GM19463 (cell line): ENCODE measurements around the gene PTPRC.

Experiments
- ATAC-seq: cut with Tn5 transposase; IDR thresholded peaks from one replicate; pipeline ENCODE4 v1.9.1; 2021; ENCODE audit warnings: mild to moderate bottlenecking, moderate library complexity; ENCODE audit not compliant: unreplicated experiment

The PTPRC gene

GRCh38 chr1:198643808-198644207, 5.0 kb downstream of the PTPRC start:
- no peak for ATAC-seq

- no peak for ATAC-seq
Observed at GRCh38 chr1:198647055-198647454, 8.2 kb downstream of the PTPRC start.

GRCh38 chr1:198648592-198648991, 9.8 kb downstream of the PTPRC start:
- ATAC-seq = no peak

GRCh38 chr1:198649232-198649967, 10.6 kb downstream of the PTPRC start:
- ATAC-seq = peak; percentile 11

- peak; percentile 45 for ATAC-seq
Observed at GRCh38 chr1:198649968-198650338, 11.1 kb downstream of the PTPRC start.

GRCh38 chr1:198650506-198650905, 11.7 kb downstream of the PTPRC start:
- no peak for ATAC-seq

GRCh38 chr1:198651650-198652400, 13.0 kb downstream of the PTPRC start:
- peak; percentile 42 for ATAC-seq

- no peak for ATAC-seq
Observed at GRCh38 chr1:198653808-198654413, 15.1 kb downstream of the PTPRC start.

GRCh38 chr1:198655459-198656121, 16.8 kb downstream of the PTPRC start:
- no peak for ATAC-seq

- no peak for ATAC-seq
Observed at GRCh38 chr1:198656500-198656932, 17.7 kb downstream of the PTPRC start.

- peak; percentile 45 for ATAC-seq
Observed at GRCh38 chr1:198657550-198658064, 18.8 kb downstream of the PTPRC start.

GRCh38 chr1:198660341-198661261, 21.8 kb downstream of the PTPRC start:
- peak; percentile 35 for ATAC-seq

- ATAC-seq = no peak
Observed at GRCh38 chr1:198662821-198663220, 24.0 kb downstream of the PTPRC start.

- no peak for ATAC-seq
Observed at GRCh38 chr1:198664068-198664788, 25.4 kb downstream of the PTPRC start.

- no peak for ATAC-seq
Observed at GRCh38 chr1:198667186-198667585, 28.3 kb downstream of the PTPRC start.

GRCh38 chr1:198667807-198668206, 29.0 kb downstream of the PTPRC start:
- ATAC-seq = no peak

- peak; percentile 89 for ATAC-seq
Observed at GRCh38 chr1:198669023-198669698, 30.3 kb downstream of the PTPRC start.

GRCh38 chr1:198669771-198670170, 30.9 kb downstream of the PTPRC start:
- ATAC-seq = no peak

GRCh38 chr1:198671136-198671535, 32.3 kb downstream of the PTPRC start:
- peak; percentile 37 for ATAC-seq
